Stimulated activated CD4-positive, alpha-beta T cell treated with anti-CD3 and anti-CD28 coated beads, Interleukin-15, amount 100 ng/mL, for 1 hour (primary cell): ENCODE data around the gene RNLS.

Source experiments
- DNase-seq, 2 donors: peaks; one replicate each; pipeline ENCODE4 v3.0.0-alpha.2; 2020; ENCODE audit warnings: low read depth in 1 of 2, low spot score in 1 of 2

The RNLS gene

DNA sequence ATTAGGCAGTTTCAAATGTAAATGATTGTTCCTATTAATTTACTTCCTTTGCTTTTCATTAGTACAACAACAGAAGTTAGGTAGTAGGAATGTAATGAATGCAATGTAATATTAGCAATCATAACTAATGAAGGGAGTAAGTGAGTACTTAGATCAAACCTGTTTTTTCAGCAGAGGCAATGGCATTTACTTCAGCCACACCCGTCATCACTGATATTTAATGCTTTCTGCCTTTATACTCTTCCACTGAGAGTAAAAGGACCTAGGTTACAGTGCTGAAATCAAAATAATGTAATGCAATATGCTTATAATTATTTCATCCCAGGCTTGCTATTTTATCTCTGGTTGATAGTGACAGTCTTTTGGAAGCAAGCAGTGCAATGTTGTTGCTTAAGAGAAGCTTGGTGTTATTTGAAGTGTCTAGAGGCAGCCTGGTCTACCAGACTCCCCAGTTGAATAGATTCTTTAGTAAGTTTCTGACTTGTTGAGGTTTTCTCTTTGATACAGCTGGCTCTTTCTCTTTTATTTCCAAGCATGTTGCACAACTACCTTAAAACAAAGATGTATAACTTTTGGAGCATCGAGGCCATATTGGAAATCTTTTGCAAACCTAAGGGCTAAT is 149.4 kb downstream of the RNLS start:
- no peak for DNase-seq

DNA sequence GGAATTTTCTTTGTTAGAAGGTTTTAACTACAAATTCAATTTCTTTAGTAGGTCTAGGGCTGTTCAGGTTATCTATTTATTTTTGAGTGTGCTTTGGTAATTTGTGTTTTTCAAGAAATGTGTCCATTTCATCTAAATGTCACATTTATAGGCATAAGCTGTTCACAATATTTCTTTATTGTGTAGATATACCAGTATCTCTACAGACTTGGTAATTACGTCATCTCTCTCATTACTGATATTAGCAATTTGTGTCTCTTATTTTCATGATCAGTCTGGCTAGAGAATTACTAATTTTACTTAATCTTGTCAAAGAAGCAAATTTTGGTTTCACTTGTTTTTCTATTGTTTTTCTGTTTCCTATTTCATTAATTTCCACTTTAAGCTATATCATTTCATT is 152.0 kb downstream of the RNLS start:
- DNase-seq, result no peak

DNA sequence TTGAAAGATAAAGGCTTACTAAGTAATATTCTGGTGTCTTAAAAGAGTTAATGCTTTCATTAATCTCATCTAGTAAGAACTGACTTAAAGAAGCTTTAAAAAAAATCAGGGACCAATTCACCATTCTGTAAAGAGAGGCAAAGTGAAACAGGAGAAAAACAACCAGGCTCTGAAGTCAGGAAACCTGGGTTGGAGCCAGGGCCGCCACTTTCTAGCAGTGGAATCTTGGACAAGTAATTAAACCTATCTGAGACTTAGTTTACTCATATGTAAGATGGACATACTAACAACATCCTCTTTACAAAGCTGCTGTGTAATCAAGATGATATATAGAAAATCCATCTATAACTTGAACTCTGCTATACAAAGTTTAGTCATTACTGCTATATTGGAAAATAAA is 154.1 kb downstream of the RNLS start:
- DNase-seq, result no peak

DNA sequence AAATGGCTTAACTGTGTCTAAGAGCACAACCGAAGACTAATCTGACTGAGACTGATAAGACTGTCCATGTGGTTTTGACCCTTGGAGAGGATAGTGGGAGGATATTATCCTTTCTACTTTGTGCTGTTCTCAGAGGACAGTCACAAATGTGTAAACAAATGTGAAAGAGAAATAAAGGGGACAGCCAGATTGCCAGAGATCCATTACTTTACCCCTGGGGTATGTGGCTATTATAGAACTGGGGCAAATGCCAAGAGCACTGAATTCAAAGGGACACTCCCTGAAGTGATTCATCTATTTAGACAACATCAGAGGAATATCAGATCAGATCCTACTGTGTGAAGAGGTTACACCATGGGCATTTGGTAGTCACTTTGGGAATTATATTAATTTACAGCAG is 154.7 kb downstream of the RNLS start:
- no peak for DNase-seq

DNA sequence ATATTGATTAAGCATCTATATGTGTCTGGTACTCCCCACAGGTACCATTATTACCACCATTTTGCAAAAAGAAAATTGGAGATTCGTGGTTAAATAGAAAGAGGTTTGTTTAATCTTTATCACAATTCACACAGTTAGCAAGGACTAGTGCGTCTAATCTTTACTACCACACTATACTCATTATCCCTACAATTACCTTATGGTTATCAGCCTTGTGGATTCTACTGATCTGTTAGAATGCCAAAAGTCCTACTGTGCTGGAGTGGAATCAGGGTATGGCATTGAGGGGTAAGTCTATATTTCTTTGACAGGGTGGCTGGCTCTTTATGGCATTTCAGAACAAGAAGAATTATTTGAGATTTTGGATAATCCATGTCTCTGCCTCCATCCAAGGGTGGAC is 156.1 kb downstream of the RNLS start:
- DNase-seq, result no peak

DNA sequence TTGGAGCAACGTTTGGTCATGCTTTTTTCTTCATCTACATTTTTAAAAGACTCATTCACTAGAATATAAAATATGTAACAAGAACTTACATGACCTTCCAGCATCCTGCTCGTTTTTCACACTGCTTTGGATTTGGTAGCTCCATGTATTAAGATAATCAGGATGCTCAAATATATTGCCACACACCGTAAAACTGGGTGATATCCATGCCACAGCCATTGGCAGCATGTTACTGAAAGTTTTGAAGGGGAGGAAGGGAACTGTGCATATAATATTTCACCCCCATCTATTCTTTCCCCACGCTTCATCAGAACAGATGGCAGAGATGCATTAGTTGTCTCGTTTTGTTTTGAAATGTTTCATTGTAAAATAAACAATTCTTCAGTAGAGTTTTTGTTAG is 158.2 kb downstream of the RNLS start:
- DNase-seq, result no peak

DNA sequence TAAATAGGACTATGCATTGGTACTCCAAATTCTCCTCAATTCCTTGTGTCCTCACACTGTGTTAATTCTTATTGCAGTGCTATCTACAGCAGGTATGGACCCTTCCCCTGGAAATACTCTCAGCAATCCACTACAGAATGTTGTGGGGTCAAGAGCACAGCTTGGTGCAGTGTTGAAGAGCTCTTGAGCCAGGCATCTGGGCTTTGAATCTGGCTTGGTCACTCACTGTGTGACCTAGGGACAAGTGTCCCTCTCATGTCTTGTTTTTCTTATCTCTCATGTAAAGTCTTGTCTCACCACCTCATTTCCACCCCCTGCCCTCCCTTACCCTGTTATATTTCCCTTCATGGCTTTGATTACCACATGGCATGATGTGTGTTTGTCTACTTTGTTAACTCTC is 159.4 kb downstream of the RNLS start:
- DNase-seq, result no peak

DNA sequence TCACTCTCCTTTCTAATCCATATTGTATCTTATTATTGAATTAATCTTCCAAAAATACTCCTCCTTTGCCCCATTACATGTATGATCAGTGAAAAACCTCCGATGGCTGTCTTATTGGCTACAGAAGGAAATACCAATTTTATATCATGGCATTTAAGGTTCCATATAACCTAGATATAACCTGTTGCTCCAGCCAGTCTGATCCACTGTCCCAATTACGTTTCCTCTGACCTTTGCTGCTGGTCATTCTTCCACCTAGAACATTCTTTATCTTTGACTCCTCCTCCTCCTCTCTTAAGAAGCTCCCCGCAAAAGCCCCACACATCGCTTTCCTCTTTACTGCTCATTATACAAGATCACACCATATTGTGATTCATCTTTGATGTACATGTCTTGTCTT is 161.5 kb downstream of the RNLS start:
- no peak for DNase-seq

DNA sequence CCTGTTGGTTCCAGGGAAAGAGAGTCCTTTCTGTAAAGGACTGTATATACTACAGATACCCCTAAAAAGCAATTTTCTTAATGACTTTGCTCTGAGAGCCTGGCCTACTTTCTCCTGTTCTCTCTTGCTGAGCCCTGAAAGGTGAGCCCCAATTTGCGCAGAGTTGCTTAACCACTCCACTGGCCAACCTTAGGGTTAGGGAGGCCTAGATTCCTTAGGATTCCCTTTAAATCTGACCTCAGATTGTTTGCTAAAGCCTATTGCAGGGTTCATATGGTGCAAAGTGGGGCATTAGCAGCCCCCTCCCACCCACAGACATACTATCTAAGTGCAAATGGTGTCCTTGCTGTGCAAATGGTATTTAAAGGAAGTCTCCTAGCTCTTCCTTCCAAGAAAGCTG is 164.2 kb downstream of the RNLS start:
- DNase-seq, result no peak

DNA sequence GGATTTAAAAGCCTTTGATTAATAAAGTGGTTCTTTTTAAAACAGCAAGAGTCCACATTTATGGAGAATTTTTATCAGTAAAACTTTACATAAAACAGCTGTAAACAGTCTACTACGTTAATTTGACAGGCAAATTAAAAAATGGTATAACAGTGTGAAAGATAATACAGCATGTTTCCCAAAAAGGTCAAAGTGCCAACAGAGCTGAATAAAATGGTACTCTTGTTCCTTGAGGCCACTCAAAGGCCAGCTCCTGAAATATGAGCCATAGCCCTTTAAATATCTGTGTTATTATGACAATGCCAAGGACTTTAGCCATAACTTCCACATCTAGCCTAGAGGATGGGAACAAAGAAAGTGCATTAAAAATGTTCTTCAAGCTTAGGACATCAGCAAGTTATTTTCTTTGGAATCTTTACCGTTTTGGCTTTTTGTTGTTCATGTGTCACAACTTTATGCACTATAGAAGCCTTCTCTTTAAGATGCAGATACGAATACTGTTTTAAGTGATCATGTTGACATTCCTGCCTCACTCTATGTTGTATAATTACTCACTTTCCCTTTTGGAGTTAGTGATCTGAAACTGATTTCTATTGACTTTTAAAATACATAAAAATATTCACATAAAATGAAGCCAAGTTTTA is 165.6 kb downstream of the RNLS start:
- DNase-seq, result no peak

DNA sequence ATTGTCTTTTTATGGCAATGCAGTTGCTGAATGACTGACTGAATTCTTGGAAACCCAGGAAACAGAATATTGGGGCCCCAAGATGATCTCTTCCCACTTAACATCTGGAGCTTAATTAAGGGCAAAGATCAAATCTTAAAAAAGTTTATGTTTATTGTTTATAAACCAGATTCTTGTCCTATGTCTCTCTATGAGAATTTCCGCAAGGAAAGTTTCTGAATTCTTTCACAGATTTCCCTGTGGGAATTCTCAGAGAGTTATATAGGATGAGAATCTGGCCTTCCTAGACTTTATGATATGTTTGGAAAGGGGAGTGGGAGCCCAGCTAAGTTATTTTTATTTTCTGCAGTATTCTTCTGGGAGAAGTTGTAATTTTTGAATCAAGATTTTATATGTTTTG is 166.3 kb downstream of the RNLS start:
- DNase-seq, result no peak

DNA sequence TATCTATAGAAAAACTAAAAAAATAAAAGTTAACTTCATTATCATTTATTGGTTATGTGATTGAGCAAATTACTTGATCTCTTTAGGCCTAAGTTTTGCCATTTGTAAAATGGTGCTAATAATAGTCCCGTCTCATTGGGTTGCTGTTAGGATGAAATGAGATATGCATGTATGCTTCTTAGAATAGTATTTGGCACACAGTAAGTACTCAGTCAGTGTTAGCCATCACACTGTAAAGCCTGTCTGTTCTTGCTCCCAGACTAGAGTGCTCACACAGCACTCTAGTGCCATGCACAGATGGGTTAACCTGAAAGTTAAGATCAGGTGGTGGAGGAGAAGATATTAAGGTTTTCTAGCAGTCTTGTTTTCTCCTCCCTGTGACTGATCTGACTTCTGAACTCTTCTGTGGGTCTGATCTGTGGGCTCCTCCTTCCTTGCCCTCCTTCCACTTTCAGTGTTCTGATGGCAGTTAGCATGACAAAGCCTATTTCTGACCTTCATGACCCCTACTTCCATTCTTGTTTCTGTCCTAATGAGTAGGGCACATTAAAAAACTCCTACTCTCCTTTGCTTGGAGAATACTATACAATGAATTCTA is 167.5 kb downstream of the RNLS start:
- no peak for DNase-seq

DNA sequence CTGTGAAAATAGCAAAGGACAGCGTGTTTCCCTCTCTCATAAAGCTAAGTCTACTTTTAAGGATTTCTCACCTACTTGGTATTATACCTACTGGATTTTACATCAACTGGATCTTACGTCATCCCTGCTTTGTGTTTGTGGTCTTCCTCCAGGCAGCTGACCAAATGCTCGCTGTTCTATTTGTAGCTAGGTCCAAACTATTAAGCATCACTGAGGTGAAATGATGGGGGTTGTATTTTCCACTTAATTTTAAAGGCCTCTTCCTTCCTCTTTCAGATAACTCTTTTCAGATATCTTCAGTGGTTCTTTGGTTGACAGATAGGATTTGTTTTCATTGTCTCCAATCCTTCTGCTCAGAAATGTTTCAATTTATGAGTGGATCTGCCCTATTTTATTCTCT is 169.7 kb downstream of the RNLS start:
- no peak for DNase-seq

DNA sequence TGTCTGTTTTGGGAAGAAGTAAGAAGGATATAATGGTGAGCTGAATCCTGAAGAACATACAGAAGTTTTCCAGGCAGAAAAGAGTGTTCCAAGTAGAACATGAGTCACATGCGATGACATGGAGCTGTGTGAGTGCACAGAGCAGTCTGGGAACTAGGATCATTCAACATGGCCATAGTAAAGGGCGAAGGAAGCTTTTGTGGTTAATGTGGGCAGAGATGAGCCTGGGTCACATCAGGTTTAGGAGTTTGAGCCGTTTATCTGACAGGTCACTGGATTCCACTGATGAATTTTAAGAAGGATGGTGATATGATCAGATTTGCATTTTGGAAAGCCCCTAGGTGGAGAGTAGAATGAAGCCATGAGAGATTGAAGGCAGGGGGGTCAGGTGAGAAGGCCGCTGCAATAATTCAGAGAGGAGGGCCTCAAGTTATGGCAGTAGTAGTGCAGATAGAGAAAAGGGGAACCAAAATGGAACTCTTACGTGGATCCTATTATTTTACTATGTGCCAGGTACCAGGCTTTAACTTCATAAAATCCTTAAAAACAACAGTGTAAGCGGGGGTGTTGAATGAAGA is 171.3 kb downstream of the RNLS start:
- DNase-seq, result no peak

DNA sequence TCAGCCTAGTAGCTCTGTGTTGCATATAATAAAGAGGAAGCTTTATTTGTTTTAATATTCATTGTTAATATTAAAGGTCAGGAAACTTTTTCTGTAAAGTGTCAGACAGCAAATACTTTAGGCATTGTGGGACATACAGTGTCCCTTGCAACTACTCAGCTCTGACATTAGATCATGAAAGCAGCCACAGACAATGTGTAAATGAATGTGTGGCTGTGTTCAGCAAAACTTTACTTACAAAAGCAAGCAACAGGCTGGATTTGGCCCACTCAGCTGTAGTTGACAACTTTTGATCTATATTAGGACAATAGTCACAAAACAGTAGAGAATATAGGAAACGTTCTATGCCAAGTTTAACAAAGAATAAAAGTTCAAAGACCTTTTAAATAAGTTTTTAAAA is 173.3 kb downstream of the RNLS start:
- DNase-seq, result no peak

DNA sequence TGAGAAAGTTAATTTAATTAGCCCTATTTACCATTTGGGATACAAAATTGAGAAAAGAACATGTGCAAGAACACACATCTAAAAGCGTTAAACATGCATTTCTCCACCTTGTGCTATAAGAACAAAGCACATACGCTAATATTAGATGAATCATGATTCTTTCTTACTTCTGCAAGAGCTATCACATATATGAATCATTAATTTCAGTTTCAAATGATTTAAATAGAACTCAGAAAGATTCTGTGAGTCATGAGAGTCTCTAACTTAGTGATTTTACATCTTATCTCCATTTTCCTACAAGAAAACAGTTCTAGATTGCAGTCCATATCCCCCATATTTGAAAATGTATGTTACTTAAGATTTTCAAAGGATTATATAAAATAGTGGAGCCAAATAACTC is 173.9 kb downstream of the RNLS start:
- no peak for DNase-seq

DNA sequence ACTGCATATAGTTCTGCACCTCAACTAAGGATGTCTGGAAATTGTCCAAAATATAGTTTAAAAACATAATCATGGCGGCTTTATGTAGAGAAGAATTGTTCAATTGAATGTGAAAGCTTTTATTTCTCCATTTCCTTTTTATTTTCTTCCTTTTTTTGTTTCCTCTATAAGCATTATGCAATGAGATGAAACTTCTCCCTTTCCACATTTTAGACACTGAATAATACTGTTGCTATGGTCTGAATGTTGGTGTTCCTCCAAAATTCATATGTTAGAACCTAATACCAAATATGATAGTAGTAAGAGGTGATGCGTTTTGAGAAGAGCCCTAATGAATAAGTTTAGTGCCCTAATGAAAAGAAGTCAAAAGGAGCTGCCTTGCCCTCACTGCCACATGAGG is 175.0 kb downstream of the RNLS start:
- DNase-seq, result no peak

DNA sequence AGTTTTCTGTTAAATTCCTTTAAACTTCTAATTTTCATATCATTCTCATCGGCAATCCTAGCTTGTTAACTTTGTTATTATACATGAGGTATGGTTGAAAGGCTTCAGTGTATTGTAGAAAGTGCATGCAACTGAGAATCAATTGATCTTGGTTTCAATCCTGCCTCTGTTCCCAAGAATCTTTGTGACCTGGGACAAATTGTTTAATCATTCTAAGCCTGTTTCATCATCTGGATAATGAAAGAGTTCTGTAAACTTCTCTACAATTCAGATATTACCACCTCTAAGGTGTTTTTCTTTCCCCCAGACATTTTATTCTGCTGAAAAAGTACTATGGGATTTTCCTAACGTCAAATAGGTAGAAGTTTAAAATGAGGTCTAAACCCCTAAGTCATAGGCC is 179.0 kb downstream of the RNLS start:
- DNase-seq, result no peak

DNA sequence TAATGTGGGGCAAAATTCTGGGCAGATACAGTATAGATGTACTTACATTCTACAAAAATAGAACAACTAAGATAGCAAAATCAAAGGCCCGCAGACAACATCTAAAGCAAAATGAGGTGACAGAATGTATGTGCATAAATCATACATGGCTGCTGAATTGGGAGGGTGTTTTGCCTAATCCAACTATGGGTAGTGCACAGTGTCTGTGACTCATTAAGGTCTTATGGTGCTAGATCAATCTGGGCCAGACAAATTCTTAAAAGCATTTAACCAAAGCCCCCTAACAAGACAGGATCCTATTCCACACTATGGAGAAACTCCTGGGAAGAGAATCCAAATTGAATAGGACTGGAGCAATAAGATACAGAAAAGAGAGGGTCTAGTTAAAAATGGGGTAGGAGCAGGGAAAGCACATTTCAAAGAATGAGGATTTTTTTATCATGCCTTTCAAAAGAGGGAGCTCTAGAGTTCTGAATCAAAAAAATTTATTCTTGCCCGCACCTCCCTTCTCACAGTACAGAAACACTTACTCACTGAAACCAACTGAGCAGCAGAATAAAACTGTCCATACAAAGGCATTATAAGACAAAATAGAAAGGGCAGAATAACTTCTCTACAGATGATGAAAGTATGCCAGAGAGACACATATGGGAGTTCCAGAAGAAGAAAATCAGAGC is 181.3 kb downstream of the RNLS start:
- DNase-seq, result no peak

DNA sequence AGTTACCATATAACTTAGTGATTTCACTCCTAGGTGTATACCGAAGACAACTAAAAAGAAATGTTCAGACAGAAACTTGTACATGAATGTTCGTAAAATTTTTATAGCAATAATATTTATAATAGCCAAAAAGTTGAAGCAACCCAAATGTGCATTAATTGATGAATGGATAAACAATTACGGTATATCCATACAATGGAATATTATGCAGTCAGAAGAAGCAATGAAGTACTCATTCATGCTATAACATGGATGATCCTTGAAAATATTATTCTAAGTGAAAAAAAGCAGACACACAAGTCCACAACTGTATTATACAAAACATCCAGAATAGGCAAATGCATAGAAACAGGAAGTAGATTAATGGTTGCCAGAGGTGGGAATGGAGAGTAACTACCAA is 183.9 kb downstream of the RNLS start:
- DNase-seq, result no peak

DNA sequence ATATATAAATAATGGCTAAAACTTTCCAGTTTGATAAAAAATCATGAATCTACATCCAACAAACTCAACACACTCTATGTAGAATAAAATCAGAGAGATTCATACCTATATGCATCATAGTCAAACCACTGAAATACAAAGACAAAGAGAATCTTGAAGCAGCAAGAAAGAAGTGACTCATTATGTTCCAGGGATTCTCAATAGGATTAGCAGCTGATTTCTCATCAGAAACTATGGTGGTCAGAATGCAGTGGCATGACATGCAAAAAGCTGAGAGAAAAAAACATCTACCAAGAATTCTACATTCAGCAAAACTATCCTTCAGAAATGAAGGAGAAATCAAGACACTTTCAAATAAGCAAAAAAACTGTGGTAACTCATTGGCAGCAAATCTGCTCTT is 187.4 kb downstream of the RNLS start:
- DNase-seq, result no peak

DNA sequence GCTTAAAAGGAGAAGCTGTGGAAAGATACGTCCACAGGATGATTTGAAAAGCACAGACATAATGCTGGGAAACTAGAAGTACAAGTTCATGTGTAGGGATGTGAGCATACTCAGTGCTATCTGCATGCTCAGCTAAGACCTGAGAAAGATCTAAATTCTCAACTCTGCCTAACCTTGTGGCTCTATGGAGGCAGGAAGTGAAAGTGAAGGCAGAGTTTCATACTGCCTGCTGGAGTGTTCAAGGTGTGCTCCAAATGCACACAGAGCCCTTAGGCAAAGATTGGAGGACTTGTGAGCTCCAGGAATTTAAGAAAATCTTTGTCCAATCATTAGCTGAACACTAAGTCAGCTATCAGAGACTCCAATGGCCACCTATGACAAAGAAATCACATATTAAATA is 190.9 kb downstream of the RNLS start:
- DNase-seq, result no peak
